ENCODE measurements around the gene ATP4B.

ATP4B gene

GRCh38 chr13:113656003-113656588 is 1.9 kb downstream of the ATP4B start:
- DNase-seq: no peak

- no peak for DNase-seq
Observed at GRCh38 chr13:113655346-113656002, 2.5 kb downstream of the ATP4B start.

GRCh38 chr13:113654591-113655345 is 3.2 kb downstream of the ATP4B start:
- DNase-seq: no peak

GRCh38 chr13:113654175-113654560 is 3.8 kb downstream of the ATP4B start:
- DNase-seq: no peak

DNA sequence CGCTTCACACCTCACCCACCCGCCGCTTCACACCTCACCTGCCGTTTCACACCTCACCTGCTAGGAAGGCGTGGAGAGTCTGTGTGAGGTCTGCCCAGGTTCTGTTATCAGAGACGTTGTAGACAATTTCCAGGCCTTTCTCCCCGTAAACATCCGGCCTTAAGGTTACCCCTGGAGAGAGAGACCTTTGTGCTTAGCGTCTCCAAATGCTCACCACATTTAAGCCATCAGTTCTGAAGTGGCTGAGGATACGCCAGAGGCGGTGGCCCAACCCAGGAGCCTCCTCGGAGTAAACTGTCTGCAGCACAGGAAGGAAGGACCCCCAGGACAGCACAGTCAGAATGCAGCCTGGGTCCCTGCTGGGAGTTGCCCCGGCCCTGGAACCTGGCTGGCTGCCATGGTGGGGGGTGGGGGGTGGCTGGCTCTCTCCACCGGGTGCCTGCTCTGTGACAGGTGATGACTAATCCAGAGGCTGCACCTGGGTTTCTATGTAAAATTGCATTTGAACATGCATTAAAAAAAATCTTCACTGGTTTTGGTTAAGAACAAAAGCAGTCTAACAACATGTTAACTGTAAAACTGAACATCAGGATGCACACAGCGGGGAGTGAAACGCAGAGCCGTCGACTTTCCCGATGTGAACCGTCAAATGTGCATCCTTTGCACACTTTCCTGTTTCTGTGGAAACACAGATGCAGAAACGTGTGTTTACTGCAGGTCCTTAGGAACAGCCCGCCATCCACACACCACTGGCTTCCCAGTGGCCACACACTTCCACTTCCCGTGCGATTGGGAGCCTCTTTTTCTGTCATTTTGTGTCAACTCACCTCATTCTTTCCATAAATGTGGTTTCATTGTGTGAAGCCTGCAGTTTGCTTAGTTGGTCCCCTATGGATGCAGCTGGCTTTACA is 4.5 kb downstream of the ATP4B start:
- DNase-seq: no peak

GRCh38 chr13:113652404-113653263 is 5.4 kb downstream of the ATP4B start:
- DNase-seq: no peak

- DNase-seq: no peak
Observed at GRCh38 chr13:113651511-113652403, 6.2 kb downstream of the ATP4B start.

DNA sequence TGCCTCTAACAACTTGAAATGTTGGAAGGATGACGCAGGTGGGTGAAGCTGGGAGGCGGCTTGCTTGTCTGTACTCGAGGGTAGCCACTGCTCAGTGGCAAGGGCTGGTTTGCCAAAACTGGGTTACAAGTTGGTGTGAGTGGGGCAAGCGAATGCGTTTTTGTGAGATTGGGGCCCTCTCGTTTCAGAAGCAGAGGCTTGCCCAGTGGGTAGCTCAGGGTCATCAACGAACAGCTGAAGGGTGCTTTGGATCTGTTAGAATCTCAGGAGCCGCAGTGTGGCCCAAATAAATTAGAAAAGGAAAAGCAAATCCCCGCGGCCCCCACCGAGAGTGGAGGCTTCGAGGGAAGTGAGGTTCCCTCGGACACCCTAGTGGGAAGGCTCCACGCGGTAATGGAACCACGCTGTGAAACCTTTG is 7.3 kb downstream of the ATP4B start:
- DNase-seq: no peak

DNA sequence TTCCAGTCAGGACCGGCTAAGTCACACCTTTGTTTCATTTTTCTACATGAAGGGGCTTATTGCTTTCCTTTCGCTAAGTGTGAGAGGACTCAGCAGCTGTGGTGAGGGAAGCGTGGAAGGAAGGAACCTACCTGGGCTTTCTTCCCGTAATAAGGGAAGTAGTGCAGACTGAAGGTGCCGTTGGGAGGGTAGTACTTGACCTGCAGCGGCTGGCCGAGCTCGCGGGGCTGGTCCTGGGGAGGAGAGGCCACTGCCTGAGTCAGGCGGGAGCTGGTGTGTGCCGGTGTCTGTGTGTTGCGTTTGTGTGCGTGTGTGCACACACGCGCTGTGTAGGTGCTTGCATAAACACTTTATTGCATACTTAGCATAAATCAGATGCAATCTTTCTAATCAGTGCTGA is 7.7 kb downstream of the ATP4B start:
- DNase-seq: no peak

DNA sequence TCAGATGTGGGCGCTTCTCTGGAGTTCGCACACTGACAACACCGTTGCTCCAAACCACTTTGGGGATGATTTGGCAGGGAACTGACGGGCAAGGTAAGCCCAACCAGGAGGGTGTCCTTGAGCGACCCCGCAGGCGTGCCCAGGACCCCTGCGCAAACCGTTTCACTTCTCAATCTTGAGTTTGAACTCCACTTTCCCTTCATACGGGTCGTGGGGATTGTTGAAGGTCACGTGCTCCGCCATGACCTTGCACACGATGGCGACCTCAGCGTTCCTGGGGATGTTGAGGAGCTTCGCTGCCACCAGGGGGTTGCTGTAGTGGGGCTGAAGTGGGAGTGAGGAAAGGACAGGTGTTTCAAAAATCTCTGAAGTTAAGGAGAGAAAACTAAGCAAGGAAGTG is 8.8 kb downstream of the ATP4B start:
- no peak for DNase-seq

GRCh38 chr13:113648216-113648610 is 9.8 kb downstream of the ATP4B start:
- no peak for DNase-seq

- no peak for DNase-seq
Observed at GRCh38 chr13:113647351-113648215, 10.4 kb downstream of the ATP4B start.

DNA sequence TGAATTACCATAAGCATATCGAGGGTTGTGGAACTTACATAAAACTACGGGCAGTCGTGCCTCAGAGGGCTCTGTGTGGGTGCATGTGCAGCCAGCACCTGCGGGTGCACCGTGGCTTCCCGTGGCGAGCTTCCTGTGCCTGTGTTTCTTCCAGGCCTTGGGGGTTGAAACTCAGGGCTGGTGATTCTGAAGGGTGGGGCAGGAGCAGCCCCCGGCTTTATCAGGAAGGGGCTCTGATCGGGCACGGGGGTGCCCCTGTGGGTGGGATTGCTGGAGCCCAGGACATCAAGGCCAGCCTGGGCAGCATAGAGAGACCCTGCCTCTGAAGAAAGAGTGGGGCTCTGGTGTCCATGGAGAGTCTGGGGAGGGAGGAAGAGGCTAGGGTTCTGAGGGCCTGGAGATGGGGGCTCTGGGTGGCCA is 11.1 kb downstream of the ATP4B start:
- no peak for DNase-seq

DNA sequence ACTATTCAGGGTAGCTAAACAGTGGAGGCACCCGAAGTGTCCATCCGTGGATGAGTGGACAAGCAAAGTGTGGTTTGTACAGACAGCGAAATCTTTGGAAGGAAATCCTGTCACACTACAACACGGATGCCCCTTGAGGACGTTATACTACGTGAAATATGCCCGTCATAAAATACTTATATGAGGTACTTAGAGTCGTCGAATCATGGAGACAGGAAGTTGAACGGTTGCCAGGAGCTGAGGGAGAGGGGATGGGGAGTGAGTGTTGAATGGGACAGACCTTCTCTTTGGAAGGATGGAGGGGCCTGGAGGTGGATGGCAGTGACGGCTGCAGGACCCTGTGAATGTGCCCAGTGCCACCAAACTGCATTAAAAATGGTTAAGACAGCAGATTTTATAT is 11.6 kb downstream of the ATP4B start:
- no peak for DNase-seq

DNA sequence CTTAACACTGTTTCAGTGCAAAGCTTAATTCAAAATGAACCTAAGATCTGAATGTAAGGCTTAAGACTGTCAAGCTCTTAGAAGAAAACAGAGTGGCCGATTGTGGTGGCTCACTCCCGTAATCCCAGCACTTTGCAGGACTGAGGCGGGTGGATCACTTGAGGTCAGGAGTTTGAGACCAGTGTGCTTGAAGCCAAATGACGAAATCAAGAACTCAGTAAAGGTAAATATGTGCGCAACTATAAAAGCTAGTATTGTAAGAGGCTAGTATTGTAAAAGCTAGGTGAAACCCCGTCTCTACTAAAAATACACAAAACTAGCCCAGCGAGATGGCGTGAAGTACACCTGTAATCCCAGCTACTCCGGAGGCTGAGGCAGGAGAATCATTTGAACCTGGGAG is 12.7 kb downstream of the ATP4B start:
- no peak for DNase-seq

DNA sequence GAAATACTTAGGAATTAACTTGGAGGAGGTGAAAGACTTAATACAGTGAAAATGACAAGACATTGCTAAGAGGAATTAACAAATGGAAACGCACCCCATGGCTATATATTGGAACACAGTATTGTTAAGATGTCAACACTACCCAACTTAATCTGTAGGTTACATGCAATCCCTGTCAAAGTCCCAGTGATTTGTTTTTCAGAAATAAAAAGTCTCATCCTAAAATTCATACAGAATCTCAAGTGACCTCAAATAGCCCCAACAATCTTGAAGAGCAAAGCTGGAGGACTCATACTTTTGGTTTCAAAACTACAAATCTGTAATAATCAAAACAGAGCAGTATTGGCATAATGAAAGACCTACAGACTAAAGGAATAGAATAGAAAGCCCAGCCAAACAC is 13.2 kb downstream of the ATP4B start:
- no peak for DNase-seq

GRCh38 chr13:113643593-113643992 is 14.4 kb downstream of the ATP4B start:
- DNase-seq: no peak

- no peak for DNase-seq
Observed at GRCh38 chr13:113642563-113642962, 15.4 kb downstream of the ATP4B start.

DNA sequence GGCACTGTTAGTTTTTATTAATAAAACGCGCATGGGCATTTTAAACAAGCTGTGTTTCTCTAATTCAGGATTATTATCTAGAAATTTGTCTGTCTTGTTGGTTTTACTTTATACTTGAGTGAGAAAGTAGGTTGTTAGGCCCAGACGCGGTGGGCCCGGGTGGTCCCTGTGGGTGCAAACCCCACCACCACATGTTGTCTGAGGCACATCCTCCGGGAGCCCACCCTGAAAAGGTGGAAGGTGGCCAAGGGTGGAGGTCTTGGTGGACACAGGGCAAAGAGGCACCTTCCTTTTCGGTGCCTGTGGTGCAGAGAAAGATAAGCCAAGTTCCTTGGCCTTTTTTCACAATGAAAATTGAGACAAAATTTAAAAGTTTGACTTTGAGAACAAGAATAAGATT is 16.6 kb downstream of the ATP4B start:
- DNase-seq: no peak

Measured in effector CD8-positive, alpha-beta T cell (primary cell).